ENCODE measurements around the gene DOCK2.
A peak's percentile ranks its signal among the peaks of the same experiment; 100 is the strongest.
"Not testable (repeated sequence)": the region's sequence is repeated elsewhere in the genome, so short reads cannot be mapped to it uniquely, and the experiment has no call there.

Gene DOCK2

GRCh38 chr5:169637085-169637548 lies at the start of gene DOCK2:
TSS of gene DOCK2 (plus strand) at chr5:169637275. CDS start at chr5:169637327, 52 bp downstream.
- no peak for DNase-seq (ENCODE audit: low read depth)

- no peak for DNase-seq (ENCODE audit: low read depth)
Observed at GRCh38 chr5:169590602-169591001, 46.5 kb upstream of the DOCK2 start.

- no peak for DNase-seq (ENCODE audit: low read depth)
Observed at GRCh38 chr5:169591636-169592035, 45.4 kb upstream of the DOCK2 start.

- DNase-seq (ENCODE audit: low read depth) = no peak
Observed at GRCh38 chr5:169592937-169593650, 44.0 kb upstream of the DOCK2 start.

GRCh38 chr5:169595172-169595820 lies 41.8 kb upstream of the DOCK2 start:
- DNase-seq (ENCODE audit: low read depth) = no peak

- DNase-seq (ENCODE audit: low read depth) = no peak
Observed at GRCh38 chr5:169599451-169599850, 37.6 kb upstream of the DOCK2 start.

GRCh38 chr5:169602535-169602934 lies 34.5 kb upstream of the DOCK2 start:
- DNase-seq (ENCODE audit: low read depth) = no peak

- no peak for DNase-seq (ENCODE audit: low read depth)
Observed at GRCh38 chr5:169606279-169606678, 30.8 kb upstream of the DOCK2 start.

GRCh38 chr5:169607882-169608281 lies 29.2 kb upstream of the DOCK2 start:
- no peak for DNase-seq (ENCODE audit: low read depth)

- DNase-seq (ENCODE audit: low read depth) = no peak
Observed at GRCh38 chr5:169609716-169610115, 27.4 kb upstream of the DOCK2 start.

GRCh38 chr5:169610606-169611005 lies 26.5 kb upstream of the DOCK2 start:
- no peak for DNase-seq (ENCODE audit: low read depth)

GRCh38 chr5:169615561-169615960 lies 21.5 kb upstream of the DOCK2 start:
- no peak for DNase-seq (ENCODE audit: low read depth)

- not testable (repeated sequence) for DNase-seq (ENCODE audit: low read depth)
Observed at GRCh38 chr5:169624307-169624706, 12.8 kb upstream of the DOCK2 start.

- DNase-seq (ENCODE audit: low read depth) = peak; percentile 96
Observed at GRCh38 chr5:169626779-169627178, 10.3 kb upstream of the DOCK2 start.

GRCh38 chr5:169627551-169627950 lies 9.5 kb upstream of the DOCK2 start:
- DNase-seq (ENCODE audit: low read depth) = no peak

GRCh38 chr5:169628892-169629291 lies 8.2 kb upstream of the DOCK2 start:
- peak; percentile 68 for DNase-seq (ENCODE audit: low read depth)

GRCh38 chr5:169629847-169630548 lies 7.1 kb upstream of the DOCK2 start:
- DNase-seq (ENCODE audit: low read depth) = peak; percentile 80

GRCh38 chr5:169631360-169631759 lies 5.7 kb upstream of the DOCK2 start:
- peak; percentile 44 for DNase-seq (ENCODE audit: low read depth)

- DNase-seq (ENCODE audit: low read depth) = no peak
Observed at GRCh38 chr5:169632946-169633345, 4.1 kb upstream of the DOCK2 start.

GRCh38 chr5:169634606-169635005 lies 2.5 kb upstream of the DOCK2 start:
- no peak for DNase-seq (ENCODE audit: low read depth)

GRCh38 chr5:169635936-169636335 lies 1.1 kb upstream of the DOCK2 start:
- DNase-seq (ENCODE audit: low read depth) = no peak

GRCh38 chr5:169636477-169637084 lies 494 bp upstream of the DOCK2 start:
- no peak for DNase-seq (ENCODE audit: low read depth)

Measured in stromal cell of bone marrow (primary cell).